GM19351 (cell line): ENCODE results near the gene NUAK1.

Experiments
- ATAC-seq: cut with Tn5 transposase; IDR thresholded peaks from one replicate; pipeline ENCODE4 v1.9.1; 2021; ENCODE audit warnings: mild to moderate bottlenecking, moderate library complexity; ENCODE audit not compliant: unreplicated experiment

The NUAK1 gene

GRCh38 chr12:106086696-106087095 is 52.1 kb downstream of the NUAK1 start:
- ATAC-seq, result no peak

GRCh38 chr12:106085213-106085612 is 53.5 kb downstream of the NUAK1 start:
- ATAC-seq, result no peak

GRCh38 chr12:106084759-106085158 is 54.0 kb downstream of the NUAK1 start:
- ATAC-seq, result no peak

GRCh38 chr12:106084014-106084671 is 54.6 kb downstream of the NUAK1 start:
- ATAC-seq, result no peak

GRCh38 chr12:106082216-106083175 is 56.3 kb downstream of the NUAK1 start:
- ATAC-seq, result no peak

GRCh38 chr12:106081606-106082005 is 57.1 kb downstream of the NUAK1 start:
- ATAC-seq, result no peak

GRCh38 chr12:106080791-106081170 is 58.0 kb downstream of the NUAK1 start:
- ATAC-seq, result no peak

GRCh38 chr12:106080041-106080790 is 58.5 kb downstream of the NUAK1 start:
- no peak for ATAC-seq

GRCh38 chr12:106079148-106079738 is 59.5 kb downstream of the NUAK1 start:
- ATAC-seq, result no peak

- ATAC-seq, result no peak
These were observed 60.3 kb downstream of the NUAK1 start for GRCh38 chr12:106078358-106079010.

GRCh38 chr12:106074706-106075392 is 63.9 kb downstream of the NUAK1 start:
- ATAC-seq, result no peak

GRCh38 chr12:106074361-106074705 is 64.4 kb downstream of the NUAK1 start:
- no peak for ATAC-seq

GRCh38 chr12:106073179-106073578 is 65.6 kb downstream of the NUAK1 start:
- peak; percentile 69 for ATAC-seq

- no peak for ATAC-seq
These were observed 66.0 kb downstream of the NUAK1 start for GRCh38 chr12:106072751-106073150.

- no peak for ATAC-seq
These were observed 67.1 kb downstream of the NUAK1 start for GRCh38 chr12:106071686-106072085.

- ATAC-seq, result no peak
These were observed 68.1 kb downstream of the NUAK1 start for GRCh38 chr12:106070611-106071010.

- no peak for ATAC-seq
These were observed 68.6 kb downstream of the NUAK1 start for GRCh38 chr12:106070147-106070546.

GRCh38 chr12:106068296-106068695 is 70.5 kb downstream of the NUAK1 start:
- no peak for ATAC-seq

- ATAC-seq, result no peak
These were observed 71.0 kb downstream of the NUAK1 start for GRCh38 chr12:106067606-106068205.
